Liver (tissue), 3 donors: Measurements from ENCODE around the gene SEMA6B.

Experiments
- CTCF ChIP-seq: fragments of 150-350 bp; IDR thresholded peaks from 2 replicates; pipeline ENCODE4 v1.5.1; 2017; ENCODE audit warnings: improper control_type of control experiment, low read depth, low read length; ENCODE audit not compliant: missing input control
- EGR1 ChIP-seq, 2 donors: IDR thresholded peaks; 2 replicates each; pipeline ENCODE4 v1.6.1; 2016 to 2018; ENCODE audit warnings: antibody characterized with exemption in 2 of 2, low read depth in 2 of 2
- FOXA1 ChIP-seq: IDR thresholded peaks from 2 replicates; pipeline ENCODE4 v1.6.1; 2016; ENCODE audit warnings: antibody characterized with exemption
- FOXA2 ChIP-seq: IDR thresholded peaks from 2 replicates; pipeline ENCODE4 v1.6.1; 2016; ENCODE audit warnings: antibody characterized with exemption
- HNF4A ChIP-seq, 2 donors: conservative IDR thresholded peaks; 2 replicates each; pipeline ENCODE4 v1.6.1; 2016; ENCODE audit warnings: antibody characterized with exemption in 2 of 2, mild to moderate bottlenecking in 2 of 2
- HNF4G ChIP-seq: IDR thresholded peaks from 2 replicates; pipeline ENCODE4 v1.6.1; 2016; ENCODE audit warnings: antibody characterized with exemption
- JUND ChIP-seq, 2 donors: IDR thresholded peaks; 2 replicates each; pipeline ENCODE4 v1.6.1; 2016; ENCODE audit warnings: antibody characterized with exemption in 2 of 2
- SP1 ChIP-seq: IDR thresholded peaks from 2 replicates; pipeline ENCODE4 v1.6.1; 2018; ENCODE audit warnings: antibody characterized with exemption, mild to moderate bottlenecking
- TF ChIP-seq, protein P1 (sequence below): IDR thresholded peaks from 2 replicates; pipeline ENCODE4 v1.6.1; 2016; ENCODE audit warnings: antibody characterized with exemption
- donor health status: healthy.
- donor health status: healthy.

DNA sequence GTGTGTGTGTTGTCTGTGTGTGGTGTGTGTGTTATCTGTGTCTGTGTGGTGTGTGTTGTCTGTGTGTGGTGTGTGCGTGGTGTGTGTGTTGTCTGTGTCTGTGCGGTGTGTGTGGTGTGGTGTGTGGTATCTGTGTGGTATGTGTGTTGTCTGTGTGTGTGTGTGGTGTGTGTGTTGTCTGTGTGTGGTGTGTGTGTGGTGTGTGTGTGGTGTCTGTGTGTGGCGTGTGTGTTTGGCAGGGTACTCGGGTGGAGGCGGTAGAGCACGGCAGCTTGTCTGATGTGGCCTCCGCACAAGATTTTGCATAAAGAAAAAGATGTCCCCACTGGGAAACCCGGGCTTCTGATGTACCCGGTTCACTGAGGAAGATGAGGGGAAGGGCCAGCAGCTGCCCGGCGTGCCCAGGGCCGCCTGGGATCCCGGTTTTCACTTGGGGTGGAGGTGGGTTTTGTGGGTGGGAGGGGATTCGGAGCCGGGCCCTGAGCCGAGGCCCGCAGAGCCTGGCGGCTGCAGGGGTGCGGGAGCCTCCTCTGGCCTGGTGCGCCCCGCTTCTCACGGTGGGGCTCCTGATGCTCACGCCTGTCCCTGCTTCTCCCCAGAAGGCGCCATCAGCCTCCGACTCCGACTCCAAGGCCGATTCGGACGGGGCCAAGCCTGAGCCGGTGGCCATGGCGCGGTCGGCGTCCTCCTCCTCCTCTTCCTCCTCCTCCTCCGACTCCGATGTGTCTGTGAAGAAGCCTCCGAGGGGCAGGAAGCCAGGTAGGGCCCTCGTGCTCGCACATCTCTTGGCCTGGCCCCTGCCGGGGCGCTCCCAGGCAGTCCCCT lies 66.2 kb downstream of the SEMA6B start:
- TF ChIP-seq SP1 (no peak), CTCF (no peak), FOXA1 (no peak), FOXA2 (no peak), JUND (IDR thresholded peaks at IDR 0.05) (no peak), EGR1 (IDR thresholded peaks at IDR 0.05; ENCODE audit: low read depth in 2 of 2) (no peak), HNF4A (conservative IDR thresholded peaks at IDR 0.05) (no peak), HNF4G (no peak)
- TF ChIP-seq, protein P1, sequence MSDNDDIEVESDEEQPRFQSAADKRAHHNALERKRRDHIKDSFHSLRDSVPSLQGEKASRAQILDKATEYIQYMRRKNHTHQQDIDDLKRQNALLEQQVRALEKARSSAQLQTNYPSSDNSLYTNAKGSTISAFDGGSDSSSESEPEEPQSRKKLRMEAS = no peak
